GM21390 (cell line): ENCODE data around the gene MRPS5.
"Not testable (repeated sequence)": the region's sequence is repeated elsewhere in the genome, so short reads cannot be mapped to it uniquely, and the experiment has no call there.

Source experiments
- ATAC-seq: cut with Tn5 transposase; IDR thresholded peaks from one replicate; pipeline ENCODE4 v1.9.1; 2021; ENCODE audit not compliant: unreplicated experiment

MRPS5 gene

GRCh38 chr2:95047629-95048510 is 73.7 kb downstream of the MRPS5 start:
- no peak for ATAC-seq

DNA sequence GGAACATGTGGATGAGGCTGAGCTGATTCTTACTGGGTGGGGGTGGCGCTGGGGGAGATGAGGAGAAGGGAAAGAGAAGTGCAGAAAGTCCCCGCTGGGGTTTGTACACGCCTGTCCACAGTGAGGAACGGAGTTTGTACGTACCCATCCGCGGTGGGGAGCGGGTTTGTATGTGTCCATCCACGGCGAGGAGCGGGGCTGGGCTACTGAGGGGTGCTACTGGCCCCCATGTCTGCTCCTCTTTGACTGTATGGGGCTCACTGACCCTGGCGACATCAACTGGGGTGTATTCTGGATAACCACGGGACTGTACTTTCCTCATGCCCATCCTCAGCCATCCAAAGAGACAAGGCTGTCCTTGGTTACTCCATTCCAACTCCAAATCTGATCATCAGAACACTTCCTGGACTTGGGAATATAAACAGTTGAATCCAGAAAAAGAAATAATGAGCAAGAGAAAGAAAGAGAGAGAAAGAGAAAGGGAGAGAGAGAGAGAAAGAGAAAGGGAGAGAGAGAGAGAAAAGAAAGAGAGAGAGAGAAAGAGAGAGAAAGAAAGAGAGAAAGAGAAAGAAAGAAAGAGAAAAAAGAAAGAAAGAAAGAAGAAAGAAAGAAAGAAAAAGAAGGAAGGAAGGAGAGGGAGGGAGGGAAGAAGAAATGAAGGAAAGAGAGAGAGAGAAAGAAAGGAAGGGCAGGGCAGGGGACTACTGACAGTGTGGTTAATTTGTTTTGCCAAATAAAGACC is 75.1 kb downstream of the MRPS5 start:
- no peak for ATAC-seq

GRCh38 chr2:95044601-95045000 is 77.0 kb downstream of the MRPS5 start:
- ATAC-seq, result no peak

GRCh38 chr2:95043300-95044093 is 78.1 kb downstream of the MRPS5 start:
- peak; percentile 47 for ATAC-seq

- ATAC-seq, result no peak
Measured at GRCh38 chr2:95042472-95043271, 78.9 kb downstream of the MRPS5 start.

- ATAC-seq, result no peak
Measured at GRCh38 chr2:95041824-95042442, 79.7 kb downstream of the MRPS5 start.

DNA sequence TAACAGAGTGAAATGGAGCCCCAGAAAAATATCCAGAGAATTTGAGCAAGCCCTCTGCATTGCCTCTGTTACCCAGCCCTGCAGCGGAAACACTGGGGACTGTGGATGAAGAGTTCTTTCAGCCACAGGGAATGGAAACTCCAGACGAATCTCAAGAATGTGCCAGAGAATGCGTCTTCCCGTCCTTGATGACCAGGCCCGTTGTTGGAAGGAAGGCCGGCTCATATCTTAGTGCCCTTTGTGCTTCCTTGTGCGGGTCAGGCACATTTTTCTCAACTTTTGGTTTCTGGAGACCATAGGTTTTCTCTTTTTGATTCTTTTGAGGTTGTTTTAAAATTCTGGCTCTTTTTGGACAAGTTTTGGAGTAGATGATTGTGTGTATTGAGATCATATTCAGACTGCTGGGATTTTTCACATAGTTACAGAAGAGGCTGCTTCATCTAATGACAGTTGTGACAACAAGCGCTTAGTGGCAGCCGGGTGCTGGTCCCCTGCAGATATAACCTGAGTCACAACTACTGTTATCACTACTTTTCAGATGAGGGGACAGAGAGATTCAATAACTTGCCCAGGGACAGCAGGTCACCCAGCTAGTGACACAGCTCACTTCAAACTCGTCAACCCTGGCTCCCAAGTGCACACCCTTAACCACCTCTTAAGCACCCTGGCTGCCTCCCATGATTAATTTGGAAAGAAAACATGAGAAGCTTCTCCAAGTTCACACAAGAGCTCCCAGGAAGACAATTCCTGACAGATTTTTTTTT is 80.4 kb downstream of the MRPS5 start:
- no peak for ATAC-seq

DNA sequence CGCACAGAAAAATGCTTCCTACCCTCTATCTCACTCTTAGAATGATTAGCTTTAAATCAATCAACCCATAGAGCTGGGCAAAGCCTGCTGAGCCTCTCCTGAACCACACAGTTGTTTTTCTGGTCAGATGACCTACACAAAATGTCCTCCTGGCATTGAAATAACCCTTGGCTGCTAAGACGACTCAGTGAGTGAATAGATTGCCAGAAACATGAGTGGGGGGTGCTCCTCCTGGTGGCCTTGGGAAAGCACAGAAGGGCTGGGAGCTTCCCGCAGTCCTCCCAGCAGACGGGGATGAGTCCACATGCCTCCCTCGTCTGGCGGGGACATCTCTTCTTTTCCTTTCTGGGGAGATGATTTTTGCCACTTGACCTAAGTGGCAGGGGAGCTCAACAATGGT is 81.2 kb downstream of the MRPS5 start:
- no peak for ATAC-seq

- no peak for ATAC-seq
Measured at GRCh38 chr2:95039978-95040377, 81.6 kb downstream of the MRPS5 start.

DNA sequence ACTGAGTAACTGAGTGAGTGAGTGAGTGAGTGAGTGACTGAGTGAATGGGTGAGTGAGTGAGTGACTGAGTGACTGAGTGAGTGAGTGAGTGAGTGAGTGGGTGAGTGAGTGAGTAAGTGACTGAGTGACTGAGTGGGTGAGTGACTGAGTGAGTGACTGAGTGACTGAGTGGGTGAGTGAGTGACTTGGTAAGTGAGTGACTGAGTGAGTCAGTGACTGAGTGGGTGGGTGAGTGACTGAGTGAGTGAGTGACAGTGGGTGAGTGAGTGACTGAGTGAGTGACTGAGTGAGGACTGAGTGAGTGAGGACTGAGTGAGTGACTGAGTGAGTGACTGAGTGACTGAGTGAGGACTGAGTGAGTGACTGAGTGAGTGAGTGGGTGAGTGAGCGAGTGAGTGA is 82.2 kb downstream of the MRPS5 start:
- no peak for ATAC-seq

- no peak for ATAC-seq
Measured at GRCh38 chr2:95038635-95039298, 82.8 kb downstream of the MRPS5 start.

DNA sequence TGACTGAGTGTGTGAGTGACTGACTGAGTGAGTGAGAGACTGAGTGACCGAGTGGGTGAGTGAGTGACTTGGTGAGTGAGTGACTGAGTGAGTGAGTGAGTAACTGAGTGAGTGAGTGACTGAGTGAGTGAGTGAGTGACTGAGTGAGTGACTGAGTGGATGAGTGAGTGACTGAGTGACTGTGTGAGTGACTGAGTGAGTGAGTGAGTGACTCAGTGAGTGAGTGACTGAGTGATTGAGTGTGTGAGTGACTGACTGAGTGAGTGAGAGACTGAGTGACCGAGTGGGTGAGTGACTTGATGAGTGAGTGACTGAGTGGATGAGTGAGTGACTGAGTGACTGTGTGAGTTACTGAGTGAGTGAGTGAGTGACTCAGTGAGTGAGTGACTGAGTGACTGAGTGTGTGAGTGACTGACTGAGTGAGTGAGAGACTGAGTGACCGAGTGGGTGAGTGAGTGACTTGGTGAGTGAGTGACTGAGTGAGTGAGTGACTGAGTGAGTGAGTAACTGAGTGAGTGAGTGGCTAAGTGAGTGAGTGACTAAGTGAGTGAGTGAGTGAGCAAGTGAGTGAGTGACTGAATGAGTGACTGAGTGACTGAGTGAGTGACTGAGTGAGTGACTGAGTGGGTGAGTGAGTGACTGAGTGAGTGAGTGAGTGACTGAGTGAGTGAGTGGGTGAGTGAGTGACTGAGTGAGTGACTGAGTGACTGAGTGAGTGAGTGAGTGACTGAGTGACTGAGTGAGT is 83.6 kb downstream of the MRPS5 start:
- ATAC-seq, result not testable (repeated sequence)

GRCh38 chr2:95037384-95037839 is 84.2 kb downstream of the MRPS5 start:
- ATAC-seq, result no peak

DNA sequence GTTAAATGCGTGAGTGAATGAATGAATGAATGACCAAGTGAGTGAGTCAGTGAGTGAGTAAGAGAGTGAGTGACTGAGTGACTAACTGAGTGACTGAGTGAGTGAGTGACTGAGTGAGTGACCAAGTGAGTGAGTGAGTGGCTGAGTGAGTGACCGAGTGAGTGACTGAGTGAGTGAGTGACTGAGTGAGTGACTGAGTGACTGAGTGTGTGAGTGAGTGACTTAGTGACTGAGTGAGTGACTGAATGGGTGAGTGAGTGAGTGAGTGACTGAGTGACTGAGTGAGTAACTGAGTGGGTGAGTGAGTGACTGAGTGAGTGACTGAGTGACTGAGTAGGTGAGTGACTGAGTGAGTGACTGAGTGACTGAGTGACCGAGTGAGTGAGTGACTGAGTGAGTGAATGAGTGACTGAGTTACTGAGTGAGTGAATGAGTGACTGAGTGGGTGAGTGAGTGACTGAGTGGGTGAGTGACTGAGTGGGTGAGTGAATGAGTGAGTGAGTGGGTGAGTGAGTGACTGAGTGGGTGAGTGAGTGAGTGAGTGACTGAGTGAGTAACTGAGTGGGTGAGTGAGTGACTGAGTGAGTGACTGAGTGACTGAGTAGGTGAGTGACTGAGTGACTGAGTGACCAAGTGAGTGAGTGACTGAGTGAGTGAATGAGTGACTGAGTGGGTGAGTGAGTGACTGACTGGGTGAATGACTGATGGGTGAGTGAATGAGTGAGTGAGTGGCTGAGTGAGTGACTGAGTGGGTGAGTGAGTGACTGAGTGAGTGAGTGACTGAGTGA is 84.8 kb downstream of the MRPS5 start:
- no peak for ATAC-seq
